Inflammatory macrophage (primary cell): ENCODE results near the gene POLR2J2.
"Not testable (repeated sequence)": the region's sequence is repeated elsewhere in the genome, so short reads cannot be mapped to it uniquely, and the experiment has no call there.

Experiments
- DNase-seq, 2 donors: peaks; one replicate each; pipeline ENCODE4 v3.0.0-alpha.2; 2020 to 2022

Gene POLR2J2

DNA sequence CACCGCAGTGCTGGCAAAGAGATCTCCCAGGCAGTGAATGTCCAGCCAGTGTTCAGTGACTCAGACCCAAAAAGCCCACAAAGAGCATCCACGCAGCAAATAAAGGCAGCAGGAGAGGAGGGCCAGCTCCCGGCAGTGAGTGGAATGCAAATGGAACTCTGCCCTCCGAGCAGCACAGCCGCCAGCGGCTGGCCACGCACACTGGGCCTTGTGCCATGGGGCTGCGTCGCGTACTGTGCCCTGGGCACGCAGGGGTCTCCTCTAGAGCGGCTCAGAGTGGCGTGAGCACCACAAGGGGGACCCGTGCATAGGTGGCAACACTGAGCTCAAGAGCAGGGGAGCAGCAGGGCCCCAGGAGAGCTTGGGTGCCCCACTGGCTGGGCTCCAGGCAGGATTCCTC is 3.9 kb downstream of the POLR2J2 start:
- not testable (repeated sequence) for DNase-seq

- not testable (repeated sequence) for DNase-seq
Observed at GRCh38 chr7:102666850-102667249, 4.6 kb downstream of the POLR2J2 start.

GRCh38 chr7:102664765-102665164 is 6.7 kb downstream of the POLR2J2 start:
- DNase-seq, result not testable (repeated sequence)

DNA sequence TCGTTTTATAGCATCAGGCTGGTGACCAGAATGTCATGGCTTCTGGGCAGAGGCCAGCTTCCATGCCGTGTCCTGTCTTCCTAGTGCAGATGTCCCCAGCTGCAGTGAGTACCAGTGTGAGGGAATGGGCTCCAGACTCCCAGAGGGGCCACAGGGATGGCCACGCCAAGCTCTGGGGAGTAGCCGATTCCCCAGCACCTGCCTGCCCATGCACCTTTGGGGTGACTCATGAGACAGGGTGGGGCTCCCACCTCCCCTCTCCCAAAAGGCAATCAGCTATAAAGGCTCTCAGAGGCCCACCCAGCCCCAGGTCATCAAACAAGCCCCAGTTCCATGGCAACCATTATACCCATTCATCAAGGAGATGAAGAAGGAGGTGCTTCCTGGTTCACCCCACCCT is 21.5 kb downstream of the POLR2J2 start, which contains the start of gene SPDYE2B:
Gene SPDYE2B, plus strand, starts transcription at position 396 of the 400 bp plus-strand sequence. CDS start 2,030 bp downstream, outside the sequence.
- DNase-seq, result not testable (repeated sequence)

DNA sequence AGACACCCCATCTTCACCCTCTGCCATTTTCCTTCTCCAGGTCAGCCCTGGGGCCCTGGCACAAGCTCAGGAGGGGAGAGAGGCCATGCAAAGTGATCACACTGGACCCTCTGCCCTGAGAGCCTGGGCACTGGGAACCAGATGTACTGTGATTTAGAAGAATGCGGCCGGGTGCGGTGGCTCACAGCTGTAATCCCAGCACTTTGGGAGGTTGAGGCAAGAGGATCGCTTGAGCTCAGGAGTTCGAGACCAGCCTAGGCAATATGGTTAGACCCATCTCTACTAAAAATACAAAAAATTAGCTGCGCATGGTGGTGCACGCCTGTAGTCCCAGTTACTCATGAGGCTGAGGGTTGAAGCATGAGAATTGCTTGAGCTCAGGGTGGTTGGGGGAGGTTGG is 23.6 kb downstream of the POLR2J2 start:
- not testable (repeated sequence) for DNase-seq

DNA sequence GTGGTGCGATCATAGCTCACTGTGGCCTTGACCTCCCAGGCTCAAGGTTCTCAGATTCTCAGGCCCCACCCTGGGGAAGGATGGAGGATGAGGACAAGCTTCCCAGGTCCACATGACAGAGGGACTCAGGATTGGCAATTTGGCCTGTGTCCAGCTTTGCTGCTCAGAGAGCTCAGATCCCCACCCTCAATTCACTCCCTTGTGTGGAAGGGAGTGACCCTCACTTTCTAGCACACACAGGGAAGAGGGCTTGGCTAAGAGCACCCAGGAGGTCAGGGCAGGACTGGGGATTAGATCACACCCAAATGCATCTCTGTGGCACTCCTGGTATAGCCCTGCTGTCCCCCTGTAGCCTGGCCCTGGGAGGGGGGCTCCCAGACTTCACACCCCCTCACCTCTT is 28.1 kb downstream of the POLR2J2 start:
- not testable (repeated sequence) for DNase-seq

DNA sequence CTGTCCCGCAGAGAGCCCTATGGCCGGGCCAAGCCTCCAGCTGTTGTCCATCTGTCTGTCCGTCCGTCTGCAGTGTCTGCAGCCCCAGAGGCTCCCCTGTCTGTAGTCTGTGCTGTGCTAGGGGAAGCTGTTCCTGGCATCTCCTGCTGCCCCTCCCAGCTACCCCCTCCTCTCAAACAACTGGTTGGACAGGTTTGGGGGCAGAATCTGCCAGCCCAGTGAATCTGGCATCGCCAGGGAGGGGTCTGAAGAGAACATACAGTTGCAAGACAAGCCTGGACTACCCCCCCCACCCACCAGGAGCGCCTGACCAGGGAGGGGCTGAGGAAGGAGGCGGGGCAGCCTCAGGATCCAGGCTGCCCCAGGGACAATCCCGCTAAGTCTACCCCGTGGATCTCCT is 28.8 kb downstream of the POLR2J2 start, which contains the start of gene UPK3BL1:
Gene UPK3BL1, minus strand, starts transcription at position 101 of the 400 bp plus-strand sequence. Its CDS starts 50 bp downstream, at position 51.
- not testable (repeated sequence) for DNase-seq

GRCh38 chr7:102638848-102639247 is 32.6 kb downstream of the POLR2J2 start:
- DNase-seq, result not testable (repeated sequence)

DNA sequence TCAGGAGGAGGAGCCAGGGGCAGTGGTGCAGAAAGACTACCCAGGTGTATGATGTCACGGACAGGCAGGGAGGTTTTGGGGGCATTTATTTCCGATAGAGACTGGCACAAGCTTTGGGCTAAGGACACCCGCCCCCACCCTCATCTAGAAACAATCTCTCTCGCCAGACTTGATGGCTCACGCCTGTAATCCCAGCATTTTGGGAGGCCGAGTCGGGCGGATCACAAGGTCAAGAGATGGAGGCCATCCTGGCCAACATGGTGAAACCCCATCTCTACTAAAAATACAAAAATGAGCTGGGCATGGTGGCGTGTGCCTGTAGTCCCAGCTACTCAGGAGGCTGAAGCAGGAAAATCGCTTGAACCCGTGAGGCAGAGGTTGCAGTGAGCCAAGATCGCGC is 34.5 kb downstream of the POLR2J2 start:
- DNase-seq, result not testable (repeated sequence)

- not testable (repeated sequence) for DNase-seq
Observed at GRCh38 chr7:102635354-102635753, 36.1 kb downstream of the POLR2J2 start.

DNA sequence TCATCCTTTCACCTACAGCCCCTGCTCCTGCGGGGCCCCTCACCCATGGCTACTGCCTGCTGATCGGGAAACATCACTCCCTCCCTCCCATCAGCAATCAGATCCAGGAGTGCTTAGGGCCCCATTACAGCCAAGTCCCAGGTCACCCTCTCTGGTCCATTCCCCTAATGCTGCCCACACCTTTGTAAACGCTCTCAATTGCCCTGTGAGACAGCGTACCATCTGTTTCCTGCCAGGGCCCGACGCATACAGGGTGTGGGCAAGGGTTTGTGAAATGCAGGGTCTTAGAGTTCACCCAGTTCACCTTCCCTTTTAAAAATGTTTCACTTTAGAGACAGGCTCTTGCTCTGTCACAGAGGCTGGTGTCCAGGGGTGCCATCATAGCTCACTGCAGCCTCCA is 37.2 kb downstream of the POLR2J2 start:
- DNase-seq, result not testable (repeated sequence)

GRCh38 chr7:102630622-102631021 is 40.8 kb downstream of the POLR2J2 start:
- not testable (repeated sequence) for DNase-seq

DNA sequence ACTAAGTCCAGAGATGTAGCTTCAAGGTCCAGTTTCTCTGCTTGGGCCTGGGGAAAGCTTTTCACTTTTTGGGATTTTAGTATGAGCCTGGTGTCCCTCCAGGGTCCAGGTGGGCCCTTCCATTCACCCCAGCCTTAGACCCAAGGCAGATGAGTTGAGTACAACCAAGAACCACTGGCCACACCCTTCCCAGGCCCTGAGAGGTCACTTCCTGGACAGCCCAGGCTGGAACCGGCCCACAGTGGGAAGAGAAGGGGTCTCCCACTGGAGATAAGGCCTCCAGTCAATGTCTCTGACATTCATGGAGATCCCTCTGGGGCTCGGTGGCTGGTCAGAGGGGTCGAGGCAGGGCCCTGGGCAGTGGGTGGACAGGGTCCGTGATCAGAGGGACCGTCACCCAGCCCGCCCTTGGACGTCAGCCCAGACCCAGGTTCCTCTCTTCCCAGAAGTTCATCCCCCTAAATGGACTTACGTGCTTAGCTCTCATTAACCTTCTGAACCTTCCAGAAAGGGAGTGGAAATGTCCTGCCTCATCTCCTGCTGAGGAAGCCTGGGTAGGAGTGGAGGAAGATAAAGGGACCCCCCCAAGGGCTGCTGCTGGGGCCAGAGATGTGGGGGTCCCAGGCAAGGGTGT is 44.1 kb downstream of the POLR2J2 start:
- not testable (repeated sequence) for DNase-seq

- DNase-seq, result not testable (repeated sequence)
Observed at GRCh38 chr7:102618122-102618521, 53.3 kb downstream of the POLR2J2 start.

DNA sequence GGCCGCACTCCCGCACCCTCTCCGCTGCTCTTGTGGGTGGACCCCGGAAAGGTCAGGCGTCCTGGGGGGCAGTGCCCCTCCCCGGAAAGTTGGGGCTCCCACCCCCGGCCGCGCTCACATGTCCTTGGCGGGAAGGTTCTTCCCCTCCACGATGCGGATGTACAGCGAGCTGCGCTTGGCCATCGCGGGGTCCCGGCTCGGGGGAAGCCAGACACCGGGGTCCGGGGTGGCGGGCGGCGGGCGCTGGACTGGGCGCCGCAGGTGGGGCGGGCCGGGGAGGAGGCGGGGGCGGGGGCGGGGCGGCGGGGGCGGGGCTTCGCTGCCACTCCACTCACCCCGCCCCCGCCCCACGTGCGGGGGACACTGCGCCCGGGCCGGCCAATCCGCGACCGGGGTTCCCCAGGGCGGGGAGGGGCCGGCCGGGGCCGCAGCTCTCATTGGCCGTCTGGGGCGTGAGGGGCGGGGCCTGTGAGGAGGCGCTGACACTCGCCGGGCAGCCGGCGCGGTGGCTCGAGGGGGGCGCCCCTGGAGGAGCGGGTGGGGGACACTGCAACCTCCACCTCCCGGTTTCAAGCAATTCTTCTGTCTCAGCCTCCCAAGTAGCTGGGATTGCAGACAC is 54.8 kb downstream of the POLR2J2 start, which contains the start of gene RASA4:
Gene RASA4, minus strand, starts transcription at position 250 of the 619 bp plus-strand sequence. Its CDS starts 67 bp downstream, at position 183.
- peak in 1 of 2 donors; percentile 22 for DNase-seq
